HepG2 (cell line): Measurements from ENCODE around the gene NOTCH4. TPM values are rescaled to one million over a fixed set of nuclear protein-coding genes. Genes with fewer than 3 reads are reported as not detected.

Experiments
- ATAC-seq: fragments of 200-7000 bp; cut with Tn5 transposase; 3 replicates; pipeline ENCODE4 v1.9.1; 2020; ENCODE audit warnings: mild to moderate bottlenecking, moderate library complexity
- BruUV-seq: library from RNA; stranded (reverse); fragments of 400-500 nt; replicated peaks from 2 replicates; lab custom pipeline; 2021; lab: Mats Ljungman, UMichigan
- CTCF ChIA-PET: fragments of 300-600 bp; formaldehyde crosslinking; extraction: SDS; loops from one replicate; lab custom pipeline; 2021; ENCODE audit warnings: low total read pairs, inconsistent platforms, low intra/inter-chr PET ratio; lab: Yijun Ruan, JAX
- POLR2A ChIA-PET: fragments of 350-600 bp; sonication (Branson Sonifier 250); formaldehyde crosslinking; loops from one replicate; lab custom pipeline; 2020; ENCODE audit warnings: antibody characterized with exemption, inconsistent platforms; lab: Yijun Ruan, JAX
- DNase-seq: peaks from one replicate; pipeline ENCODE4 v3.0.0-alpha.2; 2015; ENCODE audit warnings: low spot score
- FAIRE-seq: peaks from 3 replicates; lab custom pipeline; 2011; peaks lifted over from hg19 to GRCh38; lab: Jason Lieb, UNC
- H2AFZ ChIP-seq: one replicate; pipeline ENCODE4 v1.6.1; 2011; ENCODE audit warnings: low read length, inconsistent platforms
- H3K27ac ChIP-seq: fragments of 300-600 bp; 3 replicates; pipeline ENCODE4 v1.8.0; 2011; ENCODE audit warnings: mixed run types, mild to moderate bottlenecking, mixed read lengths, low read length, inconsistent platforms; ENCODE audit not compliant: insufficient read depth; ENCODE audit errors: extremely low read length
- H3K27me3 ChIP-seq, 2 experiments: fragments of 200-600 bp in 1 of 2; 2 replicates in 1 of 2; 3 replicates in 1 of 2; pipeline versions ENCODE4 v1.6.0 to v1.8.0; 2011; ENCODE audit warnings: low read length in 2 of 2, mild to moderate bottlenecking in 2 of 2, moderate library complexity in 2 of 2, inconsistent platforms in 1 of 2; ENCODE audit not compliant: insufficient read depth in 2 of 2, control insufficient read depth in 1 of 2
- H3K36me3 ChIP-seq, 2 experiments: fragments of 200-600 bp in 1 of 2; replicated peaks in 1 of 2; 2 replicates in 1 of 2; 3 replicates in 1 of 2; pipeline versions ENCODE4 v1.5.1 to v1.8.0; 2011; ENCODE audit warnings: low read length in 2 of 2, inconsistent platforms in 1 of 2; ENCODE audit not compliant: insufficient read depth in 2 of 2, control insufficient read depth in 1 of 2
- H3K4me1 ChIP-seq: 2 replicates; pipeline ENCODE4 v1.5.1; 2012; ENCODE audit warnings: low read length, inconsistent platforms; ENCODE audit not compliant: insufficient read depth
- H3K4me2 ChIP-seq: 2 replicates; pipeline ENCODE4 v1.6.0; 2011; ENCODE audit warnings: low read depth, low read length, inconsistent platforms
- H3K4me3 ChIP-seq, 3 experiments: fragments of 200-600 bp in 1 of 3; sonication (generic), shearing (Covaris generic) in 1 of 3; replicated peaks in 1 of 3; 2 replicates each; pipeline ENCODE4 v1.5.1; 2011 to 2016; ENCODE audit warnings: low read length in 3 of 3, inconsistent platforms in 2 of 3, low read depth in 2 of 3, mild to moderate bottlenecking in 2 of 3, control low read depth in 1 of 3, mixed read lengths in 1 of 3; ENCODE audit not compliant: insufficient read depth in 1 of 3
- H3K79me2 ChIP-seq: one replicate; pipeline ENCODE4 v1.6.1; 2011; ENCODE audit warnings: low read length, inconsistent platforms; ENCODE audit not compliant: insufficient read depth
- H3K9ac ChIP-seq: 2 replicates; pipeline ENCODE4 v1.6.0; 2011; ENCODE audit warnings: mild to moderate bottlenecking, low read depth, low read length, inconsistent platforms; ENCODE audit not compliant: insufficient read depth
- H3K9me3 ChIP-seq: 2 replicates; pipeline ENCODE4 v1.5.1; 2012; ENCODE audit warnings: mild to moderate bottlenecking, low read length
- H4K20me1 ChIP-seq: 2 replicates; pipeline ENCODE4 v1.6.0; 2011; ENCODE audit warnings: inconsistent platforms, mild to moderate bottlenecking, low read length, moderate library complexity; ENCODE audit not compliant: insufficient read depth
- ARNTL ChIP-seq: sonication (generic); formaldehyde crosslinking; IDR thresholded peaks from 2 replicates; pipeline ENCODE4 v1.4.0; 2020; ENCODE audit warnings: mild to moderate bottlenecking, missing genetic modification reagents
- BCL6 ChIP-seq: IDR thresholded peaks from 2 replicates; pipeline ENCODE4 v1.6.1; 2016; ENCODE audit warnings: missing genetic modification reagents, missing compliant biosample characterization
- MAFG ChIP-seq: sonication (generic); formaldehyde crosslinking; IDR thresholded peaks from 2 replicates; pipeline ENCODE4 v1.5.1; 2020; ENCODE audit warnings: mild to moderate bottlenecking, missing genetic modification reagents
- POLR2A ChIP-seq, 2 experiments: IDR thresholded peaks; 2 replicates each; pipeline ENCODE4 v1.6.1; 2011; ENCODE audit warnings: low read depth in 2 of 2, low read length in 2 of 2, mild to moderate bottlenecking in 1 of 2, moderate library complexity in 1 of 2; ENCODE audit not compliant: insufficient read depth in 1 of 2
- RARG ChIP-seq: sonication (generic); formaldehyde crosslinking; IDR thresholded peaks from 2 replicates; pipeline ENCODE4 v1.4.0; 2020; ENCODE audit warnings: low read depth, mild to moderate bottlenecking, missing genetic modification reagents
- RBM39 ChIP-seq: fragments of 200-400 bp; formaldehyde crosslinking; IDR thresholded peaks from one replicate; pipeline ENCODE4 v1.6.1; 2018; ENCODE audit warnings: antibody characterized with exemption, mild to moderate bottlenecking, low read depth, low read length; ENCODE audit not compliant: poor library complexity, severe bottlenecking
- ZFP1 ChIP-seq: IDR thresholded peaks from 2 replicates; pipeline ENCODE4 v1.6.1; 2016
- ZFX ChIP-seq: sonication (generic); formaldehyde crosslinking; IDR thresholded peaks from 2 replicates; pipeline ENCODE4 v1.4.0; 2020; ENCODE audit warnings: mild to moderate bottlenecking, low read depth, missing genetic modification reagents, moderate library complexity
- ZNF160 ChIP-seq: sonication (generic); formaldehyde crosslinking; IDR thresholded peaks from 2 replicates; pipeline ENCODE4 v1.8.0; 2022; ENCODE audit warnings: mild to moderate bottlenecking, inconsistent platforms, missing genetic modification reagents
- ZNF430 ChIP-seq: sonication (generic); formaldehyde crosslinking; IDR thresholded peaks from 2 replicates; pipeline ENCODE4 v1.9.0; 2021; ENCODE audit warnings: mild to moderate bottlenecking, missing genetic modification reagents
- ZNF577 ChIP-seq: sonication (generic); formaldehyde crosslinking; IDR thresholded peaks from 2 replicates; pipeline ENCODE4 v1.4.0; 2020; ENCODE audit warnings: mild to moderate bottlenecking, low read depth, missing genetic modification reagents, borderline replicate concordance
- ZNF687 ChIP-seq: sonication (generic); formaldehyde crosslinking; IDR thresholded peaks from 2 replicates; pipeline ENCODE4 v1.5.1; 2020; ENCODE audit warnings: mild to moderate bottlenecking, missing genetic modification reagents, moderate library complexity
- ZNF768 ChIP-seq: sonication (generic); formaldehyde crosslinking; IDR thresholded peaks from 2 replicates; pipeline ENCODE4 v1.4.0; 2020; ENCODE audit warnings: missing genetic modification reagents
- WGBS: methylation state at CpG from one replicate; pipeline ENCODE4 v1.1.6; 2017; ENCODE audit warnings: low lambda C conversion rate; 5-methylcytosine and 5-hydroxymethylcytosine counted together
- in situ Hi-C: cut with HindIII; loops from 2 replicates; pipeline ENCODE4 v1.10.0; 2017; ENCODE audit warnings: low pct_unique_long_range_greater_than_20kb; ENCODE audit not compliant: extremely low pct_ligation_motif_present
- intact Hi-C: fragments of 100-400 bp; cut with micrococcal nuclease; formaldehyde crosslinking; loops from one replicate; pipeline ENCODE4 v1.10.0; 2022; ENCODE audit not compliant: unreplicated experiment
- polyA plus RNA-seq, 8 experiments: library from polyadenylated mRNA; depleted of rRNA in 3 of 8; stranded (reverse) in 7 of 8; unstranded in 1 of 8; fragments of >200 nt; fragmentation: Illumina TruSeq in 4 of 8; extraction: Trizol in 4 of 8; gene quantifications; 2 replicates each; pipeline versions ENCODE4 v1.2.1 to v1.2.3, GENCODE V29; 2011 to 2016; ENCODE audit warnings: low read depth in 4 of 8, missing spikeins in 1 of 8, mixed read lengths in 1 of 8; ENCODE audit not compliant: insufficient read depth in 1 of 8
- total RNA-seq, 5 experiments: library from RNA; depleted of rRNA; stranded (reverse); fragments of >200 nt; fragmentation: Illumina TruSeq; extraction: Trizol; gene quantifications; 2 replicates each; pipeline ENCODE4 v1.2.3, GENCODE V29; 2016; ENCODE audit warnings: low read depth in 1 of 5
- TF ChIP-seq, protein P1 (sequence below): sonication (generic); formaldehyde crosslinking; IDR thresholded peaks from 2 replicates; pipeline ENCODE4 v1.5.0; 2020; ENCODE audit warnings: missing genetic modification reagents

The NOTCH4 gene
- total and polyA plus RNA-seq, 2 of the 13 experiments (the other 11 are each of a cell fraction or from before 2014, with no cell fraction given), result 0.51 to 0.83 TPM

DNA sequence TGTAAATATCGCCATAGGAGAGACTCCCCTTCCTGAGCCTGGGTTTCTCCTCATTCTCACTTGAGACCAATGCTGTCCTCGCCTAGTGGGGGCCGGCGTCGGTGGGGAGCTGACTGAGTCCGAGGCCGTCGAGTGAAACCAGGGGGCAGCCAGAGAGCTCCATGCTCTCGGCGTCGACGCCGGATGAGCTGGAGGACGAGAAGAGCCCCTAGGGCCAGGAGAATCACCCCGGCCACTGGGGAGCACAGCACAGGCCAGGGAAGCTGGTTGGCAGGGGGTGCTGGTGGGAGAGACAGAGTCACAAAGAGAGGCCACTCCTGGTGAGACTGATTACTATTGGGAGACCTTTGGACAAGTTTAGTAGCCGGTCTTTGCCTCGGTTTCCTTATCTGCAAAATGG is 25.0 kb downstream of the NOTCH4 start:
- Histone ChIP-seq H2AFZ (no peak overlapping the region), H3K79me2 (no peaks in the 10 kb centered on the region), H3K4me1 (peaks cover 43% of the 10 kb centered on the region), H3K4me2 (no peak overlapping the region), H3K9me3 (no peaks in the 10 kb centered on the region), H3K4me3 (no peak overlapping the region), H3K27me3 (peaks cover 4 to 29% of the 10 kb centered on the region in 2 experiments; a peak in 4 of 5 replicates), H3K27ac (no peak overlapping the region), H4K20me1 (no peaks in the 10 kb centered on the region), H3K36me3 (no peaks in the 10 kb centered on the region), H3K9ac (no peak overlapping the region)
- ChIA-PET CTCF (no interaction called here), POLR2A (no interaction called here)
- TF ChIP-seq MAFG (CRISPR knock-in tag) (no peak), ZNF768 (0 out of 2 replicates have a peak, but pooled peaks have one; percentile 11)
- DNase-seq (no peak), ATAC-seq (no peak), FAIRE-seq (no peak)
- intact Hi-C loops (loop anchor here (5.0 kb wide), 2 partner anchors 33 to 82 kb away; no protein-coding TSS in a partner anchor), in situ Hi-C loops (no loop called here)
- no TSS peak for BruUV-seq
- 76% methylated on average over 17 of the region's 17 CpGs for WGBS

DNA sequence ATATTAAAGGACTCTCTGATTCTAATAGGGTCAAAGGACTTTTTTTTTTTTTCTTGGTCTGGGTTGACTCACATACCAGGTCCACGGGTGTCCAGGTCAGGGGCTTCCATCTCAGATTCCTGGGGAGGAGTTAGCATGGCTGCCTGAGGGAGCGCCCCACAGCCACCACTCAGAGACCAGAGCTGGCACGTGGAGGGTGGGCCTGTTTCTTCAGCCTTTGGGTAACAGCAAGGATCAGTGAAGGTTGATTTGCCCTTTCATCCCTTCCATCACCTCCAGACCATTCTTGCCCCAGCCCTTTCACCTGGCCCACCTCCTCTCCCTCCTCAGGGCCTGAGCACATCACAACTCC is 25.5 kb downstream of the NOTCH4 start:
- Histone ChIP-seq H3K4me1 (peaks cover 43% of the 10 kb centered on the region), H3K36me3 (no peaks in the 10 kb centered on the region), H3K9me3 (no peaks in the 10 kb centered on the region), H2AFZ (no peak overlapping the region), H3K4me2 (no peak overlapping the region), H3K27me3 (peaks cover 2 to 24% of the 10 kb centered on the region in 2 experiments; a peak in 4 of 5 replicates), H3K27ac (no peak overlapping the region), H3K4me3 (no peak overlapping the region), H3K79me2 (no peaks in the 10 kb centered on the region), H3K9ac (no peak overlapping the region), H4K20me1 (no peaks in the 10 kb centered on the region)
- ChIA-PET POLR2A (interaction anchor here (1.1 kb wide), 1 partner anchor 22 kb away, joined by 8 read pairs; the partner anchor contains the start of gene AGPAT1), CTCF (no interaction called here)
- 34% methylated on average over 3 of the region's 3 CpGs for WGBS
- intact Hi-C loops, result loop anchor here (5.0 kb wide), 2 partner anchors 34 to 81 kb away; no protein-coding TSS in a partner anchor
- in situ Hi-C loops, result no loop called here
- ATAC-seq (no peak), FAIRE-seq (no peak), DNase-seq (no peak)
- no TSS peak for BruUV-seq
- TF ChIP-seq ZNF160 (CRISPR knock-in tag) (no peak), ZFP1 (no peak), ZFX (no peak), POLR2A (IDR thresholded peaks at IDR 0.05; ENCODE audit: insufficient read depth in 1 of 2, low read depth in 2 of 2, low read length in 2 of 2) (no peak), ZNF687 (CRISPR knock-in tag) (no peak), ZNF577 (CRISPR knock-in tag) (no peak), MAFG (CRISPR knock-in tag) (no peak), ARNTL (CRISPR knock-in tag) (no peak), ZNF430 (no peak), RBM39 (no peak), BCL6 (no peak), RARG (CRISPR knock-in tag) (no peak)
- TF ChIP-seq, protein P1, sequence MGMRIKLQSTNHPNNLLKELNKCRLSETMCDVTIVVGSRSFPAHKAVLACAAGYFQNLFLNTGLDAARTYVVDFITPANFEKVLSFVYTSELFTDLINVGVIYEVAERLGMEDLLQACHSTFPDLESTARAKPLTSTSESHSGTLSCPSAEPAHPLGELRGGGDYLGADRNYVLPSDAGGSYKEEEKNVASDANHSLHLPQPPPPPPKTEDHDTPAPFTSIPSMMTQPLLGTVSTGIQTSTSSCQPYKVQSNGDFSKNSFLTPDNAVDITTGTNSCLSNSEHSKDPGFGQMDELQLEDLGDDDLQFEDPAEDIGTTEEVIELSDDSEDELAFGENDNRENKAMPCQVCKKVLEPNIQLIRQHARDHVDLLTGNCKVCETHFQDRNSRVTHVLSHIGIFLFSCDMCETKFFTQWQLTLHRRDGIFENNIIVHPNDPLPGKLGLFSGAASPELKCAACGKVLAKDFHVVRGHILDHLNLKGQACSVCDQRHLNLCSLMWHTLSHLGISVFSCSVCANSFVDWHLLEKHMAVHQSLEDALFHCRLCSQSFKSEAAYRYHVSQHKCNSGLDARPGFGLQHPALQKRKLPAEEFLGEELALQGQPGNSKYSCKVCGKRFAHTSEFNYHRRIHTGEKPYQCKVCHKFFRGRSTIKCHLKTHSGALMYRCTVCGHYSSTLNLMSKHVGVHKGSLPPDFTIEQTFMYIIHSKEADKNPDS (CRISPR knock-in tag), result no peak
